Measurements from ENCODE around the gene TMEM139. TPM values are rescaled to one million over a fixed set of nuclear protein-coding genes. Genes with fewer than 3 reads are reported as not detected.

The TMEM139 gene
- total and polyA plus RNA-seq, 3 experiments from 2014 or later: 0.84 to 0.90 (median 0.87) TPM

Other genes with a start within 250 kb of the TMEM139 start
- gene OR6V1, start 232.6 kb upstream of the TMEM139 start, total RNA-seq: not detected
- not detected for gene OR6V1, start 232.6 kb upstream of the TMEM139 start, polyA plus RNA-seq
- not detected for gene PIP, start 152.9 kb upstream of the TMEM139 start, total RNA-seq
- not detected for gene PIP, start 152.9 kb upstream of the TMEM139 start, polyA plus RNA-seq
- gene TAS2R39, start 101.5 kb upstream of the TMEM139 start, total RNA-seq: not detected
- gene TAS2R39, start 101.5 kb upstream of the TMEM139 start, polyA plus RNA-seq: not detected
- not detected for gene TAS2R40, start 62.9 kb upstream of the TMEM139 start, total RNA-seq
- gene TAS2R40, start 62.9 kb upstream of the TMEM139 start, polyA plus RNA-seq: not detected
- gene GSTK1, start 21.5 kb upstream of the TMEM139 start, total RNA-seq: 100 to 1,000 TPM; 147 to 151 TPM
- gene GSTK1, start 21.5 kb upstream of the TMEM139 start, polyA plus RNA-seq: 532 TPM
- gene CASP2, start 3.4 kb downstream of the TMEM139 start, total RNA-seq: 100 to 1,000 TPM; 105 to 107 TPM
- gene CASP2, start 3.4 kb downstream of the TMEM139 start, polyA plus RNA-seq: 23.0 TPM
- gene CLCN1, start 31.2 kb downstream of the TMEM139 start, total RNA-seq: under 1 TPM in 1 of 2 experiments, not detected in 1; 0.11 TPM
- not detected for gene CLCN1, start 31.2 kb downstream of the TMEM139 start, polyA plus RNA-seq
- gene FAM131B, start 77.8 kb downstream of the TMEM139 start, total RNA-seq: 1 to 10 TPM; 2.4 to 2.8 TPM
- gene FAM131B, start 77.8 kb downstream of the TMEM139 start, polyA plus RNA-seq: 1.6 TPM
- gene ZYX, start 96.4 kb downstream of the TMEM139 start, total RNA-seq: 100 to 1,000 TPM; 101 to 104 TPM
- 143 TPM for gene ZYX, start 96.4 kb downstream of the TMEM139 start, polyA plus RNA-seq
- 1 to 10 TPM; 2.8 to 3.1 TPM for gene EPHA1, start 123.9 kb downstream of the TMEM139 start, total RNA-seq
- 4.6 TPM for gene EPHA1, start 123.9 kb downstream of the TMEM139 start, polyA plus RNA-seq
- gene TAS2R60, start 158.5 kb downstream of the TMEM139 start, total RNA-seq: not detected
- gene TAS2R60, start 158.5 kb downstream of the TMEM139 start, polyA plus RNA-seq: not detected
- gene TAS2R41, start 192.9 kb downstream of the TMEM139 start, total RNA-seq: not detected
- gene TAS2R41, start 192.9 kb downstream of the TMEM139 start, polyA plus RNA-seq: not detected